PFSK-1 (cell line): ENCODE measurements around the gene PPP4R2.

Experiments
- POLR2AphosphoS5 ChIP-seq: IDR thresholded peaks from 2 replicates; pipeline ENCODE4 v1.6.1; 2012; ENCODE audit warnings: low read depth, mild to moderate bottlenecking, control low read depth, low read length, moderate library complexity
- REST ChIP-seq, 2 experiments: IDR thresholded peaks; 2 replicates each; pipeline versions ENCODE4 v1.6.1 to v1.8.0; 2011 to 2012; ENCODE audit warnings: low read depth in 2 of 2, low read length in 2 of 2, control low read depth in 1 of 2, inconsistent platforms in 1 of 2, mild to moderate bottlenecking in 1 of 2, moderate library complexity in 1 of 2; ENCODE audit not compliant: insufficient read depth in 1 of 2

- TF ChIP-seq REST (IDR thresholded peaks at IDR 0.05; ENCODE audit: insufficient read depth in 1 of 2, low read depth in 2 of 2, low read length in 2 of 2) = no peak
- no peak for TF ChIP-seq POLR2AphosphoS5
Observed at GRCh38 chr3:73100741-73101559, 104.3 kb downstream of the PPP4R2 start.
